ENCODE data around the gene TRHDE. TPM values are rescaled to one million over a fixed set of nuclear protein-coding genes. Genes with fewer than 3 reads are reported as not detected.
A peak's percentile ranks its signal among the peaks of the same experiment; 100 is the strongest.

The TRHDE gene
- total and polyA plus RNA-seq, 2 donors (not counting 1 experiment from before 2014, with no cell fraction given) = 7.3 to 8.8 TPM

- Histone ChIP-seq H3K9me3 (ENCODE audit: control insufficient read depth, insufficient read depth, low read depth, low read length) (no peaks in the 10 kb centered on the region), H3K4me2 (ENCODE audit: extremely low read depth, insufficient read depth, low read length) (no peak overlapping the region), H3K79me2 (ENCODE audit: control insufficient read depth, insufficient read depth, low read length) (peaks cover 54% of the 10 kb centered on the region), H3K4me1 (ENCODE audit: control insufficient read depth, extremely low read depth, insufficient read depth, low read length) (no peaks in the 10 kb centered on the region), H3K4me3 (replicated peaks in 1 of 4; ENCODE audit: control extremely low read depth in 1 of 4, insufficient read depth in 1 of 4, low read depth in 3 of 4, low read length in 4 of 4) (peak overlapping the region in 3 of 4 experiments; percentile 27 to 76 (median 75)), H3K27ac (ENCODE audit: insufficient read depth, low read length) (no peak overlapping the region), H3K36me3 (ENCODE audit: control insufficient read depth, insufficient read depth, low read length) (no peaks in the 10 kb centered on the region), H3K9ac (ENCODE audit: insufficient read depth, low read length) (no peak overlapping the region), H2AFZ (ENCODE audit: low read length) (no peak overlapping the region), H3K27me3 (ENCODE audit: control insufficient read depth, insufficient read depth, low read length) (peaks cover 6% of the 10 kb centered on the region), H4K20me1 (ENCODE audit: control insufficient read depth, extremely low read depth, insufficient read depth, low read length) (no peaks in the 10 kb centered on the region)
- DNase-seq (ENCODE audit: low read depth in 2 of 2) = peak; percentile 42 to 64
- TF ChIP-seq CTCF (conservative IDR thresholded peaks at IDR 0.05 in 1 of 2, IDR thresholded peaks at IDR 0.05 in 1 of 2; ENCODE audit: low read depth in 1 of 2, low read length in 2 of 2) = no peak
- TF ChIP-seq EZH2 (IDR thresholded peaks at IDR 0.05; ENCODE audit: low read length, missing control alignments) = no peak
Observed at GRCh38 chr12:72276181-72276805, 4.1 kb downstream of the TRHDE start.

DNA sequence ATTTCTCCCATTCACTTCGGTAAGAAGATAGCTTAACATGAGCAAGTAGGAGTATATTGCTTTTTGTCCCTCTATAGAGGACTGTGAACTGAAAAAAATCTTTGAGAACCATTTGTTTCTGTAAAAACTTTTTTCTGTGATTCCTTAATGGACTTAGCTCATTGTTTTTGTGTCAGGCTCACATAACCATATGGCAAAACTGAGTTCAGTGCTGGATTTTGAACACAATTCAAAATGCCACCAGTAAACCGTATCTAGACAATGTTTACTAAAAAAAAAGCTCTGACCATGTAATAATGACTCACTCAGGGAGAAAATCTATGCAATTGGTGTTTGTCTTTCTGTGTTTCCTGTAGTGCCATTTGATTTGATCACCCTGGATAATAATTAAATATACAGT is 5.2 kb downstream of the TRHDE start:
- H3K4me3 ChIP-seq (replicated peaks in 1 of 4; ENCODE audit: control extremely low read depth in 1 of 4, insufficient read depth in 1 of 4, low read depth in 3 of 4, low read length in 4 of 4) = peak overlapping the region in 1 of 4 experiments; percentile 76
- H3K4me1 ChIP-seq (ENCODE audit: control insufficient read depth, extremely low read depth, insufficient read depth, low read length) = no peaks in the 10 kb centered on the region
- no peaks in the 10 kb centered on the region for H3K9me3 ChIP-seq (ENCODE audit: control insufficient read depth, insufficient read depth, low read depth, low read length)
- H3K79me2 ChIP-seq (ENCODE audit: control insufficient read depth, insufficient read depth, low read length) = peaks cover 48% of the 10 kb centered on the region
- no peak overlapping the region for H3K9ac ChIP-seq (ENCODE audit: insufficient read depth, low read length)
- H3K27me3 ChIP-seq (ENCODE audit: control insufficient read depth, insufficient read depth, low read length) = peaks cover 4% of the 10 kb centered on the region
- peak overlapping the region; percentile 36 for H3K4me2 ChIP-seq (ENCODE audit: extremely low read depth, insufficient read depth, low read length)
- no peaks in the 10 kb centered on the region for H3K36me3 ChIP-seq (ENCODE audit: control insufficient read depth, insufficient read depth, low read length)
- H2AFZ ChIP-seq (ENCODE audit: low read length) = no peak overlapping the region
- H3K27ac ChIP-seq (ENCODE audit: insufficient read depth, low read length) = no peak overlapping the region
- H4K20me1 ChIP-seq (ENCODE audit: control insufficient read depth, extremely low read depth, insufficient read depth, low read length) = no peaks in the 10 kb centered on the region
- no peak for TF ChIP-seq CTCF (conservative IDR thresholded peaks at IDR 0.05 in 1 of 2, IDR thresholded peaks at IDR 0.05 in 1 of 2; ENCODE audit: low read depth in 1 of 2, low read length in 2 of 2)
- TF ChIP-seq EZH2 (IDR thresholded peaks at IDR 0.05; ENCODE audit: low read length, missing control alignments) = no peak
- DNase-seq (ENCODE audit: low read depth in 2 of 2) = peak; percentile 73 to 87

- Histone ChIP-seq H4K20me1 (ENCODE audit: control insufficient read depth, extremely low read depth, insufficient read depth, low read length) (no peaks in the 10 kb centered on the region), H3K9ac (ENCODE audit: insufficient read depth, low read length) (no peak overlapping the region), H3K9me3 (ENCODE audit: control insufficient read depth, insufficient read depth, low read depth, low read length) (no peaks in the 10 kb centered on the region), H3K27me3 (ENCODE audit: control insufficient read depth, insufficient read depth, low read length) (no peaks in the 10 kb centered on the region), H3K27ac (ENCODE audit: insufficient read depth, low read length) (no peak overlapping the region), H3K79me2 (ENCODE audit: control insufficient read depth, insufficient read depth, low read length) (peaks cover 36% of the 10 kb centered on the region), H3K4me2 (ENCODE audit: extremely low read depth, insufficient read depth, low read length) (no peak overlapping the region), H3K4me3 (replicated peaks in 1 of 4; ENCODE audit: control extremely low read depth in 1 of 4, insufficient read depth in 1 of 4, low read depth in 3 of 4, low read length in 4 of 4) (no peak overlapping the region), H3K4me1 (ENCODE audit: control insufficient read depth, extremely low read depth, insufficient read depth, low read length) (no peaks in the 10 kb centered on the region), H3K36me3 (ENCODE audit: control insufficient read depth, insufficient read depth, low read length) (no peaks in the 10 kb centered on the region), H2AFZ (ENCODE audit: low read length) (no peak overlapping the region)
- no peak for DNase-seq (ENCODE audit: low read depth in 2 of 2)
- TF ChIP-seq CTCF (conservative IDR thresholded peaks at IDR 0.05 in 1 of 2, IDR thresholded peaks at IDR 0.05 in 1 of 2; ENCODE audit: low read depth in 1 of 2, low read length in 2 of 2) (no peak), EZH2 (IDR thresholded peaks at IDR 0.05; ENCODE audit: low read length, missing control alignments) (no peak)
Observed at GRCh38 chr12:72278894-72279293, 6.7 kb downstream of the TRHDE start.

All from fibroblast of lung (primary cell).